G401.6 (cell line): ENCODE data around the gene DYRK1B.
A peak's percentile ranks its signal among the peaks of the same experiment; 100 is the strongest.

Source experiments
- FAIRE-seq: peaks from 2 replicates; lab custom pipeline; 2012; peaks lifted over from hg19 to GRCh38; lab: Jason Lieb, UNC

DYRK1B gene

GRCh38 chr19:39852882-39853281 is 18.9 kb upstream of the DYRK1B start:
- FAIRE-seq: no peak

GRCh38 chr19:39850892-39851291 is 16.9 kb upstream of the DYRK1B start:
- FAIRE-seq: no peak

- no peak for FAIRE-seq
Observed at GRCh38 chr19:39848392-39848791, 14.4 kb upstream of the DYRK1B start.

- FAIRE-seq: no peak
Observed at GRCh38 chr19:39847525-39847924, 13.6 kb upstream of the DYRK1B start.

GRCh38 chr19:39846678-39847486 is 12.9 kb upstream of the DYRK1B start:
- no peak for FAIRE-seq

- FAIRE-seq: no peak
Observed at GRCh38 chr19:39845933-39846677, 12.1 kb upstream of the DYRK1B start, which contains the start of gene FBL. TSS of gene FBL (minus strand) at chr19:39846379. CDS start at chr19:39846300, 79 bp downstream.

GRCh38 chr19:39845584-39845932 is 11.6 kb upstream of the DYRK1B start:
- FAIRE-seq: no peak

- no peak for FAIRE-seq
Observed at GRCh38 chr19:39845172-39845571, 11.2 kb upstream of the DYRK1B start.

- peak; percentile 96 for FAIRE-seq
Observed at GRCh38 chr19:39843919-39844793, 10.2 kb upstream of the DYRK1B start.

GRCh38 chr19:39842693-39843435 is 8.9 kb upstream of the DYRK1B start:
- FAIRE-seq: no peak

GRCh38 chr19:39841041-39841440 is 7.1 kb upstream of the DYRK1B start:
- FAIRE-seq: no peak

GRCh38 chr19:39840492-39840891 is 6.5 kb upstream of the DYRK1B start:
- FAIRE-seq: no peak

- FAIRE-seq: no peak
Observed at GRCh38 chr19:39839678-39840327, 5.8 kb upstream of the DYRK1B start.

GRCh38 chr19:39838569-39838968 is 4.6 kb upstream of the DYRK1B start:
- FAIRE-seq: no peak

GRCh38 chr19:39837978-39838377 is 4.0 kb upstream of the DYRK1B start:
- no peak for FAIRE-seq

- no peak for FAIRE-seq
Observed at GRCh38 chr19:39834287-39834841, 402 bp upstream of the DYRK1B start.

GRCh38 chr19:39833160-39833463 is 850 bp downstream of the DYRK1B start:
- FAIRE-seq: no peak

- no peak for FAIRE-seq
Observed at GRCh38 chr19:39832341-39833083, 1.4 kb downstream of the DYRK1B start.

- no peak for FAIRE-seq
Observed at GRCh38 chr19:39831679-39832078, 2.3 kb downstream of the DYRK1B start.

GRCh38 chr19:39830847-39831246 is 3.1 kb downstream of the DYRK1B start:
- no peak for FAIRE-seq

- FAIRE-seq: no peak
Observed at GRCh38 chr19:39830406-39830805, 3.6 kb downstream of the DYRK1B start.
